Hepatocyte (in vitro differentiated cells): ENCODE measurements around the gene DCAF4.

Experiments used
- EZH2phosphoT487 ChIP-seq: fragments of 200-600 bp; sonication (generic); IDR thresholded peaks from one replicate; pipeline ENCODE4 v1.6.1; 2018; ENCODE audit warnings: antibody characterized with exemption, mild to moderate bottlenecking, low read depth, moderate library complexity; ENCODE audit not compliant: unreplicated experiment, severe bottlenecking
- TF ChIP-seq, protein P1 (sequence below): fragments of 200-600 bp; sonication (generic); IDR thresholded peaks from 2 replicates; pipeline ENCODE4 v1.5.1; 2016; ENCODE audit warnings: antibody characterized with exemption, mild to moderate bottlenecking; ENCODE audit not compliant: poor library complexity

DNA sequence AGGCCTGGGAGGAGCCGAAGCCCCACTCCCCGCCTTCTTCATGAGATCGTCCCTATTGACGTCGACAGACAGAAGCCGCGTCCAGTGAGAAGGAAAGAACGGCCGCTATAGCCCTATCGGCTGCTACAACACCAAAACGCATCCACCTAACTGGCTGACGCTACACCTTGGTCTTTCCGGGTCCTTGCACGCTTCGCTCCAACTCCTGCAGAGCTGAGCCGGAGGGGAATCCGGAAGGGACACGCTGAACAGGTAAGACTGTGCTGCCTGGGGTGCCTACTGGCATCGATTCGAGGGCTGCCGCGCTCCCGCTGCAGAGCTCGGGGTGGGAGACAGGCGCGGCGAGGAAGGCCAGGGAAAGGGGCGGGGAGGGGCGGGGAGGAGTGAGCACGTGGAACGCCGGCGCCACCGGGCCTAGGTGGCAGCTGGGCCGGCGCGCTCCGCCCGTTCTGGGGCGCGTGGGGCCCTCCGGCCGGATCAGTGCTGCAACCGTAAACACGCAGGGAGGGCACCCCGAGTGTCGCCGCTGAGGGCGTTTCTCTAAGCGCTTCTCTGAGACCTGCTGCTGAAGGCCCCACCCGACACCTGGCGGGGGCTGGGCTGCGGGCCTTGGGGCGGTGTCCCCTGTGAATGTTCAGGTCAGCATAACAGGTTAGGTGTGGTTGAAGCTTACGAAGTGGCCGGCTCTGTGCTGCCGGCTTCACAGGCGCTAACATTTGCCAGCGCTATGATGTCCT lies at the start of gene DCAF4:
- TF ChIP-seq, protein P1, sequence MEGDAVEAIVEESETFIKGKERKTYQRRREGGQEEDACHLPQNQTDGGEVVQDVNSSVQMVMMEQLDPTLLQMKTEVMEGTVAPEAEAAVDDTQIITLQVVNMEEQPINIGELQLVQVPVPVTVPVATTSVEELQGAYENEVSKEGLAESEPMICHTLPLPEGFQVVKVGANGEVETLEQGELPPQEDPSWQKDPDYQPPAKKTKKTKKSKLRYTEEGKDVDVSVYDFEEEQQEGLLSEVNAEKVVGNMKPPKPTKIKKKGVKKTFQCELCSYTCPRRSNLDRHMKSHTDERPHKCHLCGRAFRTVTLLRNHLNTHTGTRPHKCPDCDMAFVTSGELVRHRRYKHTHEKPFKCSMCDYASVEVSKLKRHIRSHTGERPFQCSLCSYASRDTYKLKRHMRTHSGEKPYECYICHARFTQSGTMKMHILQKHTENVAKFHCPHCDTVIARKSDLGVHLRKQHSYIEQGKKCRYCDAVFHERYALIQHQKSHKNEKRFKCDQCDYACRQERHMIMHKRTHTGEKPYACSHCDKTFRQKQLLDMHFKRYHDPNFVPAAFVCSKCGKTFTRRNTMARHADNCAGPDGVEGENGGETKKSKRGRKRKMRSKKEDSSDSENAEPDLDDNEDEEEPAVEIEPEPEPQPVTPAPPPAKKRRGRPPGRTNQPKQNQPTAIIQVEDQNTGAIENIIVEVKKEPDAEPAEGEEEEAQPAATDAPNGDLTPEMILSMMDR: no peak
- TF ChIP-seq EZH2phosphoT487: no peak
